Stimulated activated CD4-positive, alpha-beta T cell treated with anti-CD3 and anti-CD28 coated beads, Interleukin-2, amount 100 ng/mL, for 4 hours (primary cell): ENCODE measurements around the gene STXBP5.
"Not testable (repeated sequence)": the region's sequence is repeated elsewhere in the genome, so short reads cannot be mapped to it uniquely, and the experiment has no call there.

Experiments
- DNase-seq: peaks from one replicate; pipeline ENCODE4 v3.0.0-alpha.2; 2020; ENCODE audit warnings: low read depth

The STXBP5 gene

GRCh38 chr6:147298461-147298860 lies 94.2 kb downstream of the STXBP5 start:
- no peak for DNase-seq

- no peak for DNase-seq
These were observed 94.8 kb downstream of the STXBP5 start for GRCh38 chr6:147299035-147299434.

- DNase-seq = no peak
These were observed 96.9 kb downstream of the STXBP5 start for GRCh38 chr6:147301070-147301469.

- DNase-seq = no peak
These were observed 99.8 kb downstream of the STXBP5 start for GRCh38 chr6:147304016-147304415.

GRCh38 chr6:147310521-147310920 lies 106.3 kb downstream of the STXBP5 start:
- no peak for DNase-seq

- no peak for DNase-seq
These were observed 107.0 kb downstream of the STXBP5 start for GRCh38 chr6:147311218-147311617.

GRCh38 chr6:147321260-147321659 lies 117.0 kb downstream of the STXBP5 start:
- DNase-seq = no peak

GRCh38 chr6:147322299-147323162 lies 118.3 kb downstream of the STXBP5 start:
- DNase-seq = no peak

GRCh38 chr6:147325557-147325956 lies 121.3 kb downstream of the STXBP5 start:
- DNase-seq = no peak

- no peak for DNase-seq
These were observed 127.2 kb downstream of the STXBP5 start for GRCh38 chr6:147331401-147331800.

GRCh38 chr6:147337921-147338320 lies 133.7 kb downstream of the STXBP5 start:
- DNase-seq = no peak

- DNase-seq = no peak
These were observed 137.3 kb downstream of the STXBP5 start for GRCh38 chr6:147341486-147341885.

- no peak for DNase-seq
These were observed 141.7 kb downstream of the STXBP5 start for GRCh38 chr6:147345902-147346301.

- no peak for DNase-seq
These were observed 143.1 kb downstream of the STXBP5 start for GRCh38 chr6:147347179-147347881.

- no peak for DNase-seq
These were observed 143.8 kb downstream of the STXBP5 start for GRCh38 chr6:147347882-147348575.

- DNase-seq = no peak
These were observed 157.2 kb downstream of the STXBP5 start for GRCh38 chr6:147361311-147361981.

GRCh38 chr6:147366290-147366689 lies 162.1 kb downstream of the STXBP5 start:
- DNase-seq = no peak

GRCh38 chr6:147371325-147371724 lies 167.1 kb downstream of the STXBP5 start:
- no peak for DNase-seq

- no peak for DNase-seq
These were observed 168.6 kb downstream of the STXBP5 start for GRCh38 chr6:147372806-147373205.

GRCh38 chr6:147378819-147379218 lies 174.6 kb downstream of the STXBP5 start:
- no peak for DNase-seq

GRCh38 chr6:147380841-147381240 lies 176.6 kb downstream of the STXBP5 start:
- not testable (repeated sequence) for DNase-seq

GRCh38 chr6:147381712-147382111 lies 177.5 kb downstream of the STXBP5 start:
- no peak for DNase-seq
